Adrenal gland (tissue), 12 donors: ENCODE results near the gene CDKN2B. TPM values are rescaled to one million over a fixed set of nuclear protein-coding genes. Genes with fewer than 3 reads are reported as not detected.
A peak's percentile ranks its signal among the peaks of the same experiment; 100 is the strongest.

Experiments
- DNase-seq, 7 donors: peaks; one replicate each; pipeline ENCODE4 v3.0.0-alpha.2; 2019 to 2020
- H3K27ac ChIP-seq, 5 donors: fragments of 200-600 bp; sonication (generic) in 4 of 5; 1 replicate in 3 of 5; 2 replicates in 2 of 5; pipeline versions ENCODE4 v1.5.1 to v1.8.0; 2016 to 2020; ENCODE audit warnings: mild to moderate bottlenecking in 1 of 5
- H3K27me3 ChIP-seq: fragments of 200-600 bp; 2 replicates; pipeline ENCODE4 v1.8.0; 2021
- H3K36me3 ChIP-seq, 2 donors: fragments of 200-600 bp; replicated peaks in 1 of 2; 1 replicate in 1 of 2; 2 replicates in 1 of 2; pipeline versions ENCODE4 v1.5.1 to v1.8.0; 2018 to 2022
- H3K4me1 ChIP-seq, 2 donors: fragments of 200-600 bp; replicated peaks in 1 of 2; 1 replicate in 1 of 2; 2 replicates in 1 of 2; pipeline versions ENCODE4 v1.5.1 to v1.8.0; 2018 to 2021
- H3K4me3 ChIP-seq, 4 donors: fragments of 200-600 bp; sonication (generic) in 3 of 4; one replicate each; pipeline ENCODE4 v1.5.1; 2016 to 2018
- H3K9me3 ChIP-seq, 3 donors: fragments of 200-600 bp; sonication (generic) in 1 of 3; replicated peaks in 1 of 3; 1 replicate in 2 of 3; 2 replicates in 1 of 3; pipeline versions ENCODE4 v1.5.1 to v1.8.0; 2016 to 2021
- CTCF ChIP-seq, 6 experiments: fragments of 450-650 bp in 4 of 6; fragments of 200-600 bp in 2 of 6; sonication (generic) in 1 of 6; IDR thresholded peaks; 1 replicate in 5 of 6; 2 replicates in 1 of 6; pipeline versions ENCODE4 v1.5.1 to v1.8.0; 2016 to 2021; ENCODE audit warnings: antibody characterized with exemption in 6 of 6, mild to moderate bottlenecking in 2 of 6, moderate library complexity in 1 of 6
- POLR2A ChIP-seq, 2 donors: fragments of 450-650 bp; IDR thresholded peaks; one replicate each; pipeline ENCODE4 v1.6.1; 2017; ENCODE audit warnings: antibody characterized with exemption in 2 of 2, mild to moderate bottlenecking in 2 of 2, moderate library complexity in 1 of 2
- WGBS, 4 donors: extraction: QIAGEN DNeasy Blood & Tissue Kit in 2 of 4; methylation state at CpG; one replicate each; pipeline versions ENCODE4 v1.1.5 to v1.1.7; 2013 to 2017; 5-methylcytosine and 5-hydroxymethylcytosine counted together
- intact Hi-C, 2 donors: fragments of 100-400 bp; cut with DNase I; formaldehyde crosslinking; loops; one replicate each; pipeline versions ENCODE4 v1.14.1 to v1.15.0; 2022 to 2023
- polyA plus RNA-seq, 3 donors: library from polyadenylated mRNA; stranded (reverse); fragments of 200-250 nt in 2 of 3; fragments of 350-450 nt in 1 of 3; fragmentation: Illumina TruSeq in 1 of 3; extraction: RNeasy Lipid Tissue Mini Kit (QIAGEN cat#74804) in 1 of 3; gene quantifications; one replicate each; pipeline ENCODE4 v1.2.3, GENCODE V29; 2013 to 2014
- total RNA-seq, 9 donors: library from RNA; depleted of rRNA in 4 of 9; stranded (reverse); fragments of >200 nt in 4 of 9; fragments of 120-200 nt in 1 of 9; fragmentation: NEBNext Ultra II Directional in 1 of 9; extraction: Animal tissue kit (Norgen Biotek cat#: 25700) in 1 of 9; gene quantifications; one replicate each; pipeline versions ENCODE4 v1.1.0 to v1.2.4, GENCODE V29; 2013 to 2023
- donor health status: healthy with polysubstance abuse.
- donor health status: Bipolar disorder and iron deficiency.
- donor health status: DM: yes; HTN: yes; CAD: no.
- donor health status: DM: no; HTN: no; CAD: no.
- donor health status: DM: no; HTN: no; CAD: no.
- donor health status: DM: yes; HTN: yes; CAD: no.

CDKN2B gene
- total and polyA plus RNA-seq, 12 donors: 0.78 to 13.8 (median 4.7) TPM

DNA sequence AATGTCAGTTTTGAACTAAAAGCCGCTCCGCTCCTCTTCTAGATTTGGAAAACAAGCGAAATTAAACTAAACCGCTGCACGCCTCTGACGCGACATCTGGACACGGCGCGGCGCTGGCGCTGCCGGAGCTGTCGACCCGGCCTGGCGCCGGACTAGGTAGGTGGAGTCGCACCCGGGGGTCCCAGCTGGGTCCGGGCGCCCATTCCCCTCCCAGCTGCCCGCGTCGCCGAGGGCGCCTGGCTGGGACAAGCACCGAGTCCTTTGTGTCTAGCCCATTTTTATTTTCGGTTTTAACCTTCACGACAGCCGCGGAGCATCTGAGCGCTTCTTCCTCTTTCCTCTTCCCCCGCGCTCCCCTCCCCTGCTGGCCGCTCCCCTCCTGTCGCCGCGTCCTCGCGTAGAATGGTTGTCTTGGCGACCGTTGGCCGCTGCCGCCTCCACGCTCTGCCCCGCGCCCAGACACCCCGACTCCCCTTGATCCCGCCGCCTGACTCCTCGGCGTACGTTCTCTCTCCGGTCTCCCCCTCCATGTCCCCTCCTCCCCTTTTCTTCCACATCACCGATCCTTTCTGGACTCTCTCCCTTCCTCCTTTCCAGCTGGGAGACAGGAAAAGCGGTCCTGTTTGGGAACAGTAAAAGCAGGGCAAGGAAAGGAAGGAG lies 14.0 kb downstream of the CDKN2B start:
- WGBS, 4 donors: 0 to 1% (median 1%) methylated on average over 27 to 56 of the region's 56 CpGs
- no peaks in the 10 kb centered on the region for H3K9me3 ChIP-seq
- peak overlapping the region; percentile 72 to 93 (median 89) for H3K27ac ChIP-seq
- intact Hi-C loops: loop anchor here in 1 of 2 donors (10.0 kb wide), 1 partner anchor 180 kb away; no protein-coding TSS in a partner anchor
- peak; percentile 71 to 86 (median 81) for DNase-seq
- peaks cover under 1% of the 10 kb centered on the region for H3K27me3 ChIP-seq
- H3K4me1 ChIP-seq: peaks cover 0 to 9% of the 10 kb centered on the region in 2 donors
- peak overlapping the region; percentile 42 to 93 (median 66) for H3K4me3 ChIP-seq
- peak in 1 of 2 donors; percentile 44 for TF ChIP-seq POLR2A (IDR thresholded peaks at IDR 0.05)
- no peak for TF ChIP-seq CTCF (IDR thresholded peaks at IDR 0.05)
- H3K36me3 ChIP-seq: no peaks in the 10 kb centered on the region

GRCh38 chr9:21994556-21995005 lies 14.5 kb downstream of the CDKN2B start, which contains the start of gene CDKN2B-AS1:
CDKN2B-AS1 (plus strand) TSS chr9:21994791.
- peaks cover 0 to 9% of the 10 kb centered on the region in 2 donors for H3K4me1 ChIP-seq
- peak within 1 kb of the TSS; percentile 42 to 93 (median 66) for H3K4me3 ChIP-seq
- peak within 1 kb of the TSS; percentile 72 to 93 (median 89) for H3K27ac ChIP-seq
- H3K27me3 ChIP-seq: peaks cover 6% of the 10 kb centered on the region
- H3K36me3 ChIP-seq: no peaks in the 10 kb centered on the region
- no peaks in the 10 kb centered on the region for H3K9me3 ChIP-seq
- 0 to 2% (median 1%) methylated on average over 12 to 43 of the region's 43 CpGs for WGBS, 4 donors
- no peak for TF ChIP-seq CTCF (IDR thresholded peaks at IDR 0.05)
- TF ChIP-seq POLR2A (IDR thresholded peaks at IDR 0.05): no peak
- intact Hi-C loops: loop anchor here in 1 of 2 donors (10.0 kb wide), 1 partner anchor 180 kb away; no protein-coding TSS in a partner anchor
- DNase-seq: peak; percentile 54 to 66 (median 59)

DNA sequence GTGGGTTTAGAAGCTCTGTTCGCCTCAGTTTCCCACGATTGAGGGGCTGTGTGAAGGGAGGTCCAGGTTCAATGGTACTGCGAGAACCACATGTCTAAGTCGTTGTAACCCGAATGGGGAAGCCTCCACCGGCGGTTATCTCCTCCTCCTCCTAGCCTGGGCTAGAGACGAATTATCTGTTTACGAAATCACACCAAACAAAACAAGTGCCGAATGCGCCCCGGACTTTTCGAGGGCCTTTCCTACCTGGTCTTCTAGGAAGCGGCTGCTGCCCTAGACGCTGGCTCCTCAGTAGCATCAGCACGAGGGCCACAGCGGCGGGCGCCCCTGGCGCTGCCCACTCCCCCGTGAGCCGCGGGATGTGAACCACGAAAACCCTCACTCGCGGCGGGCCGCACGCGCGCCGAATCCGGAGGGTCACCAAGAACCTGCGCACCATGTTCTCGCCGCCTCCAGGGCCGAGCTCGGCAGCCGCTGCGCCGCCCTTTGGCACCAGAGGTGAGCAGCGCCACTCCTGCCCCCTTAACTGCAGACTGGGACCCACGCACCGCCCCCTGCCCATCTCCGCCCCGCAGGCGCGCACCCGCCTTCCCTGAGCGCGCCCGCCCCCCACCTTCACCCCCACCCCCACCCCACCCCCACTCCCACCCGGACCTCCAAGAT lies 15.1 kb downstream of the CDKN2B start, which contains the start of gene CDKN2A:
TSS of gene CDKN2A (minus strand) at position 500 of the 663 bp plus-strand sequence.
- peak within 1 kb of the TSS; percentile 42 to 93 (median 66) for H3K4me3 ChIP-seq
- no peaks in the 10 kb centered on the region for H3K36me3 ChIP-seq
- peaks cover 0 to 9% of the 10 kb centered on the region in 2 donors for H3K4me1 ChIP-seq
- no peaks in the 10 kb centered on the region for H3K9me3 ChIP-seq
- 2 to 12% (median 5%) methylated on average over 18 to 53 of the region's 53 CpGs for WGBS, 4 donors
- TF ChIP-seq POLR2A (IDR thresholded peaks at IDR 0.05) (no peak), CTCF (IDR thresholded peaks at IDR 0.05) (no peak)
- peak within 1 kb of the TSS; percentile 72 to 93 (median 89) for H3K27ac ChIP-seq
- DNase-seq: peak in 4 of 7 donors; percentile 37 to 53 (median 48)
- intact Hi-C loops: loop anchor here in 1 of 2 donors (10.0 kb wide), 1 partner anchor 179 kb away; no protein-coding TSS in a partner anchor
- peaks cover 12% of the 10 kb centered on the region for H3K27me3 ChIP-seq

DNA sequence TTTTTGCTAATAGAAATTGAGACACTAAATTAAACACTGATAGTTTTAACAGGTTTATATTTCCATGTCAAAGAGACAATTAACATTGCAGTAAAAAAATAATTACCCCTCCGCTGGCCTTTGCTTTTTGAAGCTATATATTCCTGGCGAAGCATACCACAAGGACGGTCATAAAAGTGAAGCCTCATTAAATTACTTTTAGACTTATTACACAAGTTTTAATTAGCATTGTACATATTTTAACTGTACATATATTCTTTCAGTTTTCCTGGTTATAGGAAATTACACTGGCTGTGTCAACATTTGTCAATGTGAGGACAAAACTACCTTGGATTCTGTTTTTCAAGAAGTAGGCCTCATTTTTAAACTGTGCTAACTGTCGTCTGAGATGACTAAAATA lies 16.1 kb downstream of the CDKN2B start:
- Histone ChIP-seq H3K36me3 (no peaks in the 10 kb centered on the region), H3K4me1 (peaks cover 0 to 9% of the 10 kb centered on the region in 2 donors), H3K27me3 (peaks cover 21% of the 10 kb centered on the region), H3K27ac (peak overlapping the region in 1 of 5 donors; percentile 93), H3K9me3 (no peaks in the 10 kb centered on the region), H3K4me3 (no peak overlapping the region)
- WGBS, 4 donors: 81 to 95% (median 90%) methylated on average over 4 of the region's 4 CpGs
- intact Hi-C loops: loop anchor here in 1 of 2 donors (10.0 kb wide), 1 partner anchor 178 kb away; no protein-coding TSS in a partner anchor
- no peak for DNase-seq
- no peak for TF ChIP-seq CTCF (IDR thresholded peaks at IDR 0.05)
- no peak for TF ChIP-seq POLR2A (IDR thresholded peaks at IDR 0.05)
